ENCODE data around the gene SLC30A5. TPM values are rescaled to one million over a fixed set of nuclear protein-coding genes. Genes with fewer than 3 reads are reported as not detected.

The SLC30A5 gene
- total RNA-seq, 3 donors from 2014 or later = 43.5 to 49.5 (median 46.7) TPM

GRCh38 chr5:69050214-69050613 lies 43.6 kb upstream of the SLC30A5 start:
- intact Hi-C loops (cut with DNase I, micrococcal nuclease) = no loop called here
- Histone ChIP-seq H3K36me3 (ENCODE audit: low read depth) (no peaks in the 10 kb centered on the region), H3K4me3 (no peak overlapping the region), H3K4me1 (ENCODE audit: low read depth) (no peaks in the 10 kb centered on the region), H3K9me3 (no peaks in the 10 kb centered on the region)
- no peak for DNase-seq
- TF ChIP-seq CTCF (IDR thresholded peaks at IDR 0.05) = no peak
- ATAC-seq = no peak

GRCh38 chr5:69052181-69052580 lies 41.6 kb upstream of the SLC30A5 start:
- H3K4me1 ChIP-seq (ENCODE audit: low read depth) = no peaks in the 10 kb centered on the region

GRCh38 chr5:69074664-69075521 lies 18.9 kb upstream of the SLC30A5 start:
- TF ChIP-seq CTCF (IDR thresholded peaks at IDR 0.05) = no peak
- DNase-seq = peak in 1 of 3 donors; percentile 27
- Histone ChIP-seq H3K9me3 (no peaks in the 10 kb centered on the region), H3K36me3 (ENCODE audit: low read depth) (no peaks in the 10 kb centered on the region), H3K4me3 (no peak overlapping the region), H3K4me1 (ENCODE audit: low read depth) (no peaks in the 10 kb centered on the region)
- intact Hi-C loops (cut with DNase I, micrococcal nuclease) = no loop called here
- no peak for ATAC-seq

More at GRCh38 chr5:69052181-69052580, 41.6 kb upstream of the SLC30A5 start:
- Histone ChIP-seq H3K36me3 (ENCODE audit: low read depth) (no peaks in the 10 kb centered on the region), H3K4me3 (no peak overlapping the region), H3K9me3 (no peaks in the 10 kb centered on the region)
- TF ChIP-seq CTCF (IDR thresholded peaks at IDR 0.05) = no peak
- intact Hi-C loops (cut with DNase I, micrococcal nuclease) = no loop called here
- ATAC-seq (no peak), DNase-seq (no peak)

GRCh38 chr5:69075522-69076179 lies 18.2 kb upstream of the SLC30A5 start:
- DNase-seq (peak in 1 of 3 donors; percentile 47), ATAC-seq (peak; percentile 88)
- Histone ChIP-seq H3K36me3 (ENCODE audit: low read depth) (no peaks in the 10 kb centered on the region), H3K4me3 (no peak overlapping the region), H3K4me1 (ENCODE audit: low read depth) (no peaks in the 10 kb centered on the region), H3K9me3 (no peaks in the 10 kb centered on the region)
- intact Hi-C loops (cut with DNase I, micrococcal nuclease) = no loop called here
- TF ChIP-seq CTCF (IDR thresholded peaks at IDR 0.05) = no peak

GRCh38 chr5:69078921-69079540 lies 14.8 kb upstream of the SLC30A5 start:
- no peaks in the 10 kb centered on the region for H3K9me3 ChIP-seq
- DNase-seq (peak in 1 of 3 donors; percentile 20), ATAC-seq (peak; percentile 45)
- no peaks in the 10 kb centered on the region for H3K36me3 ChIP-seq (ENCODE audit: low read depth)
- TF ChIP-seq CTCF (IDR thresholded peaks at IDR 0.05) = no peak
- H3K4me1 ChIP-seq (ENCODE audit: low read depth) = no peaks in the 10 kb centered on the region
- intact Hi-C loops (cut with DNase I, micrococcal nuclease) = no loop called here
- H3K4me3 ChIP-seq = no peak overlapping the region
